Stimulated activated naive B cell treated with anti-CD40 and anti-IgM and Interleukin-4, amounts not matched to agents 10 μg/mL and 1 μg/mL and 100 μg/mL, for 72 hours (primary cell): ENCODE measurements around the gene NOB1.
"Not testable (repeated sequence)": the region's sequence is repeated elsewhere in the genome, so short reads cannot be mapped to it uniquely, and the experiment has no call there.

Experiments used
- ATAC-seq, 2 donors: fragments of 150-1000 bp; cut with Tn5 transposase; replicated peaks; 2 replicates each; pipeline ENCODE4 v1.10.0; 2021; ENCODE audit warnings: moderate library complexity in 1 of 2
- DNase-seq: peaks from one replicate; pipeline ENCODE4 v3.0.0; 2021
- H3K27ac Mint-ChIP-seq: one replicate; pipeline ENCODE4 v1.8.0; 2022; ENCODE audit warnings: mild to moderate bottlenecking, mixed read lengths
- H3K27me3 Mint-ChIP-seq, 2 donors: one replicate each; pipeline ENCODE4 v1.8.0; 2022; ENCODE audit warnings: mixed read lengths in 2 of 2
- H3K36me3 Mint-ChIP-seq, 2 donors: one replicate each; pipeline ENCODE4 v1.8.0; 2022; ENCODE audit warnings: mixed read lengths in 2 of 2, mild to moderate bottlenecking in 1 of 2
- H3K4me1 Mint-ChIP-seq, 2 donors: one replicate each; pipeline ENCODE4 v1.8.0; 2022; ENCODE audit warnings: mixed read lengths in 2 of 2, mild to moderate bottlenecking in 1 of 2
- H3K4me3 Mint-ChIP-seq, 2 donors: one replicate each; pipeline ENCODE4 v1.8.0; 2022; ENCODE audit warnings: mild to moderate bottlenecking in 2 of 2, mixed read lengths in 2 of 2, moderate library complexity in 1 of 2
- H3K9me3 Mint-ChIP-seq, 2 donors: one replicate each; pipeline ENCODE4 v1.8.0; 2022; ENCODE audit warnings: mixed read lengths in 2 of 2, mild to moderate bottlenecking in 1 of 2

NOB1 gene

GRCh38 chr16:69745232-69745612, 9.5 kb downstream of the NOB1 start:
- ATAC-seq (no peak), DNase-seq (no peak)
- Mint-ChIP-seq H3K4me3 (no peak overlapping the region), H3K9me3 (no peaks in the 10 kb centered on the region), H3K27me3 (no peaks in the 10 kb centered on the region), H3K27ac (no peak overlapping the region), H3K36me3 (peaks cover 41 to 64% of the 10 kb centered on the region in 2 donors), H3K4me1 (peaks cover 14 to 15% of the 10 kb centered on the region in 2 donors)

- H3K27me3 Mint-ChIP-seq: no peaks in the 10 kb centered on the region
- peak overlapping the region; percentile 72 for H3K27ac Mint-ChIP-seq
- no peak overlapping the region for H3K4me3 Mint-ChIP-seq
- no peaks in the 10 kb centered on the region for H3K9me3 Mint-ChIP-seq
- ATAC-seq (no peak), DNase-seq (no peak)
- peaks cover 14 to 15% of the 10 kb centered on the region in 2 donors for H3K4me1 Mint-ChIP-seq
- peaks cover 46 to 68% of the 10 kb centered on the region in 2 donors for H3K36me3 Mint-ChIP-seq
Measured at GRCh38 chr16:69744363-69745231, 10.1 kb downstream of the NOB1 start.

GRCh38 chr16:69741951-69742904, 12.5 kb downstream of the NOB1 start:
- Mint-ChIP-seq H3K4me1 (peaks cover 9 to 10% of the 10 kb centered on the region in 2 donors), H3K27me3 (no peaks in the 10 kb centered on the region), H3K4me3 (no peak overlapping the region), H3K27ac (peak overlapping the region; percentile 79), H3K9me3 (no peaks in the 10 kb centered on the region), H3K36me3 (peaks cover 45 to 50% of the 10 kb centered on the region in 2 donors)
- DNase-seq (no peak), ATAC-seq (no peak)

GRCh38 chr16:69741519-69741918, 13.2 kb downstream of the NOB1 start:
- DNase-seq: no peak
- Mint-ChIP-seq H3K36me3 (peaks cover 42 to 46% of the 10 kb centered on the region in 2 donors), H3K27me3 (no peaks in the 10 kb centered on the region), H3K4me1 (peaks cover 9% of the 10 kb centered on the region in 2 donors), H3K4me3 (no peak overlapping the region), H3K27ac (no peak overlapping the region), H3K9me3 (no peaks in the 10 kb centered on the region)
- ATAC-seq: peak in 1 of 2 donors; percentile 36

- Mint-ChIP-seq H3K27me3 (no peaks in the 10 kb centered on the region), H3K4me1 (peaks cover 1 to 10% of the 10 kb centered on the region in 2 donors), H3K4me3 (no peak overlapping the region), H3K27ac (no peak overlapping the region), H3K36me3 (peaks cover 2 to 4% of the 10 kb centered on the region in 2 donors), H3K9me3 (no peaks in the 10 kb centered on the region)
- ATAC-seq (no peak), DNase-seq (no peak)
Measured at GRCh38 chr16:69732101-69732500, 22.6 kb downstream of the NOB1 start.

GRCh38 chr16:69731280-69731679, 23.4 kb downstream of the NOB1 start:
- ATAC-seq, H3K9me3 Mint-ChIP-seq, H3K27me3 Mint-ChIP-seq, H3K4me3 Mint-ChIP-seq, DNase-seq, H3K27ac Mint-ChIP-seq: not testable (repeated sequence)
- Mint-ChIP-seq H3K36me3 (peaks cover 2 to 10% of the 10 kb centered on the region in 2 donors), H3K4me1 (peaks cover 9 to 18% of the 10 kb centered on the region in 2 donors)

- not testable (repeated sequence) for H3K36me3 Mint-ChIP-seq, H3K9me3 Mint-ChIP-seq, H3K27me3 Mint-ChIP-seq, H3K4me3 Mint-ChIP-seq, ATAC-seq, DNase-seq, H3K27ac Mint-ChIP-seq
- peaks cover 21 to 30% of the 10 kb centered on the region in 2 donors for H3K4me1 Mint-ChIP-seq
Measured at GRCh38 chr16:69729030-69729429, 25.7 kb downstream of the NOB1 start.

GRCh38 chr16:69727916-69728270, 26.8 kb downstream of the NOB1 start:
- no peak for ATAC-seq
- peak overlapping the region; percentile 99 for H3K27ac Mint-ChIP-seq
- no peaks in the 10 kb centered on the region for H3K27me3 Mint-ChIP-seq
- peaks cover 5 to 15% of the 10 kb centered on the region in 2 donors for H3K36me3 Mint-ChIP-seq
- no peak for DNase-seq
- peak overlapping the region in 1 of 2 donors; percentile 96 for H3K4me3 Mint-ChIP-seq
- peaks cover 24 to 32% of the 10 kb centered on the region in 2 donors for H3K4me1 Mint-ChIP-seq
- H3K9me3 Mint-ChIP-seq: no peaks in the 10 kb centered on the region

- H3K27ac Mint-ChIP-seq: peak within 1 kb of the TSS; percentile 99
Measured at GRCh38 chr16:69726313-69727060, 28.2 kb downstream of the NOB1 start, which contains the start of gene NQO1. Gene NQO1 (minus strand): TSS chr16:69726560. CDS start chr16:69726439, 121 bp downstream.

GRCh38 chr16:69725480-69726312, 29.0 kb downstream of the NOB1 start:
- Mint-ChIP-seq H3K27me3 (no peaks in the 10 kb centered on the region), H3K9me3 (no peaks in the 10 kb centered on the region), H3K4me3 (peak overlapping the region; percentile 96 to 100), H3K27ac (peak overlapping the region; percentile 99), H3K36me3 (peaks cover 7 to 20% of the 10 kb centered on the region in 2 donors), H3K4me1 (peaks cover 28 to 38% of the 10 kb centered on the region in 2 donors)
- ATAC-seq: no peak
- no peak for DNase-seq

More at GRCh38 chr16:69726313-69727060, 28.2 kb downstream of the NOB1 start, which contains the start of gene NQO1:
- H3K27me3 Mint-ChIP-seq: no peaks in the 10 kb centered on the region
- peak within 1 kb of the TSS; percentile 96 to 100 for H3K4me3 Mint-ChIP-seq
- ATAC-seq: peak; percentile 99
- H3K4me1 Mint-ChIP-seq: peaks cover 28 to 38% of the 10 kb centered on the region in 2 donors
- DNase-seq: peak; percentile 89
- H3K9me3 Mint-ChIP-seq: no peaks in the 10 kb centered on the region
- H3K36me3 Mint-ChIP-seq: peaks cover 3 to 16% of the 10 kb centered on the region in 2 donors

- DNase-seq: no peak
- peaks cover 28 to 38% of the 10 kb centered on the region in 2 donors for H3K4me1 Mint-ChIP-seq
- H3K36me3 Mint-ChIP-seq: peaks cover 7 to 20% of the 10 kb centered on the region in 2 donors
- no peaks in the 10 kb centered on the region for H3K27me3 Mint-ChIP-seq
- peak overlapping the region; percentile 99 for H3K27ac Mint-ChIP-seq
- no peaks in the 10 kb centered on the region for H3K9me3 Mint-ChIP-seq
- H3K4me3 Mint-ChIP-seq: peak overlapping the region; percentile 96 to 100
- ATAC-seq: no peak
Measured at GRCh38 chr16:69724981-69725479, 29.7 kb downstream of the NOB1 start.

GRCh38 chr16:69724414-69724873, 30.3 kb downstream of the NOB1 start:
- peak overlapping the region; percentile 51 for H3K27ac Mint-ChIP-seq
- DNase-seq (no peak), ATAC-seq (no peak)
- H3K36me3 Mint-ChIP-seq: peaks cover 7 to 20% of the 10 kb centered on the region in 2 donors
- H3K4me1 Mint-ChIP-seq: peaks cover 28 to 38% of the 10 kb centered on the region in 2 donors
- no peaks in the 10 kb centered on the region for H3K9me3 Mint-ChIP-seq
- no peaks in the 10 kb centered on the region for H3K27me3 Mint-ChIP-seq
- no peak overlapping the region for H3K4me3 Mint-ChIP-seq
